CD4-positive, alpha-beta T cell treated with Interleukin-2 at 100 ng/mL for 4 hours (primary cell): ENCODE measurements around the gene ZNF624.
"Not testable (repeated sequence)": the region's sequence is repeated elsewhere in the genome, so short reads cannot be mapped to it uniquely, and the experiment has no call there.

Experiments
- DNase-seq: peaks from one replicate; pipeline ENCODE4 v3.0.0-alpha.2; 2020; ENCODE audit warnings: low spot score

Gene ZNF624

DNA sequence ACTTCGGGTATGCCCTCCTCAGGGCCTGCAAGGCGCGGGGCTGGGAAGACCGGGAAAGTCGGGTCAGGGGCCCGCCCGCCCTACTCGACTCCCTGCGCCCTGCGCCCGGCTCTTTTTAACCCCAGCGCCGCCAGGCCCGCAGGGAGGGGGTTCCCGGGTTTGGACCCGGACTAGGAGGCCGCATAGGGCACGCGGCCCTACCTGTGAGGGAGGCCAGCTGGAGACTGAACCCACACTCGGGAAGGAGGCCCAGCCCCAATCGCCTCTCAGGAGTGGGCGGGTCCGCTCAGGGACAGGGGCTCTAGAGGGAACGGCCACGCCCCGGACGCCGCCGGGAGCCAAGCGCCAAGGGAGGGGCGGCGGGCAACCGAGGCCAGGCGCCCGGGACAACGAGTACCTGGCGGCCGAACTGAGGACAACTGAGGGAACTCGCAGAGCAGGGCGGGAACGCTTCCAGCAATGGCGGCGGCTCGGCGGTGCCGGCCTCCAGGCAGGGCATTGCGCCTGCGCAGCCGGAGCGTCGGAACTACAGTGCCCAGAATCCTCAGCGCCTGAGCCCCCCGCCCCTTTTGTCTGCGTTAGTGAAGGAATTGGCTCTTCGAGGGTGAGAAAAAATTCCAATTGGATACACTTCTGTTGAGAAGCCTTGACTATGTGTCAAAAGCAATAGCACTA lies at the start of gene ZNF624:
TSS of gene ZNF624 (minus strand) at position 484 of the 675 bp plus-strand sequence.
- peak; percentile 86 for DNase-seq

DNA sequence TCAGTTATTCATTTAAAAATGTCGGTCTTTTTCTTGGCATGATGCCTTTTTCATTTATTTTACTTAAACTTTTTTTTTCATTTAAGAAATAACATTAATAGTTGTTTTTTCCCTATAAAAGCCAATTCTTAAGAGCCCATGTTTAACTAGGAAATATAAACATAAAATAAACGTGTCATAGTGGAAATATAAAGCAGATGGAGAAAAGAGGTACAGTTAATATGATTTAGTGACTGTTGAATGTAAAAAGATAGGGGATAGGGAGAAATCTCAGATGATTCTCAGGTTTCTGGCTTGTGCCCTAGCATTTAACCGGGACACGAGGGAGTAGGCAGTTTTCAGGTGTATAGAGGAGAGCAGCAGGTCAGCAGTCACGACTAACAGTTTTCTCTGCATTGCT lies 44.0 kb upstream of the ZNF624 start:
- DNase-seq: not testable (repeated sequence)

DNA sequence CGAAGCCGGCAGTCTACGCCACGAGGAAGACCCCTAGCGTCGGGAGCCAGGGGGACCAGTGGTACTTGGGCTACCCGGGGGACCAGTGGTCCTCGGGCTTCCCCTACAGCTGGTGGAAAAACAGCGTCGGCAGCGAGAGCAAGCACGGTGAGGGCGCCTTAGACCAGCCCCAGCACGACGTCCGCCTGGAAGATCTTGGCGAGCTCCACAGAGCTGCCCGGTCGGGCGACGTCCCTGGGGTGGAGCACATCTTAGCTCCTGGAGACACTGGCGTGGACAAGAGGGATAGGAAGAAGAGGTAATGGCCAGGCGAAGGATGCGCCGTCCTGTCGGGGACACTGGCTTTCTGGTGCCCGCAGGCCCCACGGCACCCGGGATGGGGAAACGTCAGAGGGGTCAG lies 36.8 kb upstream of the ZNF624 start:
- DNase-seq: not testable (repeated sequence)

- DNase-seq: peak; percentile 1
Measured at GRCh38 chr17:16689731-16690281, 36.2 kb upstream of the ZNF624 start, which contains the start of gene CCDC144A. TSS of gene CCDC144A (plus strand) at chr17:16690241. CDS start at chr17:16690401, 160 bp downstream.

DNA sequence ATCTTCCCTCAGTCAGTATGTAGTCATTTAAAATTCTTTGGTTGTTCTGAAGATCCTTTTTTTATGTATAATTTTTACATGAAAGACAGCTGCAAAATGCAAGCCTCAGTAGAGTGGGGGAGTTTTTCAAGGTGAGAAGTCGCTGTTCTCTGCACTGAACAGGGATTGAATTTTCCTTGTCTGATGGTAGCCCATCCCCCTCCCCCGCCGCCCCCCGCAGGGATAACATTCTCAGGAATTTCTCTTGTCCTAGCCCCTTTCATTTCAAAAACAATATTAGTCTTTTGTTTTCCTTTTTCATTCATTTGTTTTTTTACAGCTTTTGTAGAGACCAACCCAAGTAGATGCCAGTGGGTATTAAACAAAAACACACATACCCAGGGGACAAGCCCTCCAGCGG lies 33.5 kb upstream of the ZNF624 start:
- DNase-seq: not testable (repeated sequence)

- DNase-seq: not testable (repeated sequence)
Measured at GRCh38 chr17:16686019-16686418, 32.4 kb upstream of the ZNF624 start.

DNA sequence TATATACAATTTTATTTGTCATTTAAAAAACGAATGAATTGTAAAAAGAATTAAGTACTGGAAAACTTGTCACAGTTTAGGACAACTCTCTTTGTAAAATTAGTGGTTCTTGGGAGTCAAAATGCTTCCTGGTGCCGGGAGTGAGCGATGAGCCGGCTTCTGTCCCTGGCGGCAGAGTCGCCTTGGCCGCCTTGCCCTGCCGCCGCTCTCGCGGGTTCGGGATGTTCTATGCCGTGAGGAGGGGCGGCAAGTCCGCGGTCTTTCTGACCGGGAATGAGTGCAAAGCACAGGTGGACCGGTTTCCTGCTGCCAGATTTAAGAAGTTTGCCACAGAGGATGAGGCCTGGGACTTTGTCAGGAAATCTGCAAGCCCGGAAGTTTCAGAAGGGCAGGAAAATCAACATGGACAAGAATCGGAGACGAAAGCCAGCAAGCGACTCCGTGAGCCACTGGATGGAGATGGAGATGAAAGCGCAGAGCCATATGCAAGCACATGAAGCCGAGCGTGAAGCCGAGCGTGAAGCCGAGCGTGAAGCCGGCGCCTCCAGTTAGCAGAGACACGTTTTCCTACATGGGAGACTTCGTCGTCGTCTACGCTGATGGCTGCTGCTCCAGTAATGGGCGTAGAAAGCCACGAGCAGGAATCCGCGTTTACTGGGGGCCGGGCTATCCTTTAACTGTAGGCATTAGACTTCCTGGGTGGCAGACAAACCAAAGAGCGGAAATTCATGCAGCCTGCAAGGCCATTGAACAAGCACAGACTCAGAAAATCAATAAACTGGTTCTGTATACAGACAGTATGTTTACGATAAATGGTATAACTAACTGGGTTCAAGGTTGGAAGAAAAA lies 29.9 kb upstream of the ZNF624 start:
- not testable (repeated sequence) for DNase-seq

GRCh38 chr17:16676676-16677268 lies 23.1 kb upstream of the ZNF624 start:
- no peak for DNase-seq

- not testable (repeated sequence) for DNase-seq
Measured at GRCh38 chr17:16666907-16667636, 13.4 kb upstream of the ZNF624 start.

DNA sequence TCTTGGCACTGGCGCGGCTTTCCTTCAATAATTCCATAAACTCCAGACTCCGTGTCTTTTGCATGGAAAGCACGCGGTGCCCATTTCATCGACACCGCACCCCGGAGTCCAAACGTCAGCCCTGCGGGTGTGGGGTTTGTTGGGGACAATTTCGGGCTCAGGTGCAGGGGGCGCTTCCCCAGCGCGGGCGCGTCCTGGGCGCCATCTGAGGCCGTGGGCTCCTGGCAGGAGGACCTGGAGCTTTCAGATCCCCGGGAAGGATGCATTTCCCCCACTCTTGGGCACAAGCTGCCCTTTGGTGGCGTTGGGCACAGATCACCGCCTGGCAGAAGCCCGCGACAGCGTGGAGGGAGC lies 12.9 kb upstream of the ZNF624 start:
- DNase-seq: not testable (repeated sequence)

DNA sequence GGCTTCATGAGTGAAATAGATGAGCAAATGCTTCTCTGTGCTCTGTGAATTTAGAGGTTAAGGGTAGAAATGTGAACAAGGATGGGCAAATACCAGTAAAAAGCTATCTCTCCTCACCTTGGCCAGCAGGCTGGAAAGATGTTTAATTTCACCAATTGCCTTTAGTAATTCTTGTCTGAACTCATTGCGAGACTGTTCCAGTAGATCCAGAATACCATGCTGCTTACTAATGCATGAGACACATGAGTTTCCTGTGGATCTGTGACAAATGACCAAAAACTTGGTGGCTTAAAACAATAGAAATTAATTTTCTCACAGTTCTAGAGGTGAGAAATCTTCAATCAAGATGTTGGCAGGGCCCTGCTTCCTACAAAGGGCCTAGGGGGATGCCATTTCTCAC lies 9.3 kb upstream of the ZNF624 start:
- DNase-seq: no peak

DNA sequence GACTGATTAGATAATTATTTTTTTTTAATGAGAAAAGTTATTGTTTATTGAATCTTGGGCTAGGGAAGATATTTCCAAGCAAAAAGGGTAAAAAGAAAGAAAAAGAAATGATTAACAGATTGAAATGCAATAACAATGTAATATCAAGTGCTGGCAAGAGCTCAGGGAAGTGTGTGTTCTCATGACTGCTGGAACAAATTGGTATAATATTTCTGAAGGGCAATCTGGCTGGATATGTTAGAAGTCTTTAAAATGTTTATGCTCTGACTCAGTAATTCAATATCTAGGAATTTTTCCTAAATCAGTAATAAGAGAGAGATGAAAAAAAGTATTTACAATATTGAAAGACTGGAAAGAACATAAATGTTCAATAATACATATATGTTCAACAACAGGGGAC lies 7.6 kb upstream of the ZNF624 start:
- DNase-seq: no peak

DNA sequence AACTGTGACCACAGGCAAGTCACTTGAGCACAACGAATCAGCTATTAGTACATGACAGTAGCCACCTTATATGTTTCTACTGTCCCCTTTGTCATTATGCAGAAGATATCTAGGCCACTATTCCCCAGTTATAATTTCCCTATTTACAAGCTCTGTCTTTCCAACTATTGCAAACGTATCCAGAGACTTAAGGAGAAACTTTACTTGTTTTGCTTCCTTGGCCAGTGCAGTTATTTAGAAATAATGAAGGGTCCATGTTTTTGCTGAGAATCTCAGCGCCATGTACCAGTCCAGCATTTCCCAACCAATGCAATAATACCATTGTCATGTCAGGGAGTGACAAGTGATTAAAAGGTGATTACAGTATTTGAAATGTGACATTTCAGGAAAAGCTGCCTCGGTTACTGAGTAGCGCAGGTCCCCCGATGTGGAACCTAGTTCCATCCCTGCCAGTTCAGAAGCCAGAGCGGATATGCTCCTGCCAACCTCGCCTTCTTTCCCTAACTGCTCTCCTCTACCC lies 743 bp downstream of the ZNF624 start:
- no peak for DNase-seq

DNA sequence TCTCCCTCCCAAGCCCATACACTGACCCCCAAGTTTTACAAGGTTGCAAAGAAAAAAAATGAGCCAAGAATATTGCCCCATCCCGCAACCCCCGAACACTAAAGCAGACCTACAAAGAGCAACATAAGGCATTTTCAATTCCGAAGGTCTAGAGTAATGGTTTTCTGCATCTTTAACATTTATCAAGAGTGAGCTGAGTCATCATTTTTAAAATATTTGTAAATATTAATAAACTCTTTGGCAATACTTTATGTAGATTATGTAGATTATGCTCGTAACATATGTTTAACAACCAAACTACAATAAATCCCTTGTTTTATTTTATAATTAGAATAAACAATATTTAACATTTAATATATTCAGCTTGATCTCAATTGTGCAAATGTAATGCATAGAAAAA lies 1.4 kb downstream of the ZNF624 start:
- no peak for DNase-seq

- DNase-seq: no peak
Measured at GRCh38 chr17:16649585-16649984, 4.1 kb downstream of the ZNF624 start.

DNA sequence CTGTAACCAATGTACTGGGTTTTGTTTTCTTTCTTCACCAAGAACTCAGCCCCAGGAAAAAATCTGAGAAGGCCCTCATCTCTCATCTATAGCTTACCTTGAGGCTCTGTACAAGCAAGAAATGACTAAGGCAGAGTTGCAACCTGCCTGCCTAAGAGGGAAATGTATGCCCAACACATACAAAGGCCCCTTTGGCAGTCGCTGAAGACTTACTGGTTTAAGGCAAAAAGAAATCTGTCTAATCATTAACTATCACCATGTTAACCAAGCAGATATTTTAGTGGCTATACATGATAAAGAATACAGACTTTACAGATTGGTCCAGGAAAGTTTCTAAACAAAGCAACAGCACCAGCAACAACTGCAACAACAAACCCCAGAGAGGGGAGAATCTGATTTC lies 14.2 kb downstream of the ZNF624 start:
- DNase-seq: no peak

DNA sequence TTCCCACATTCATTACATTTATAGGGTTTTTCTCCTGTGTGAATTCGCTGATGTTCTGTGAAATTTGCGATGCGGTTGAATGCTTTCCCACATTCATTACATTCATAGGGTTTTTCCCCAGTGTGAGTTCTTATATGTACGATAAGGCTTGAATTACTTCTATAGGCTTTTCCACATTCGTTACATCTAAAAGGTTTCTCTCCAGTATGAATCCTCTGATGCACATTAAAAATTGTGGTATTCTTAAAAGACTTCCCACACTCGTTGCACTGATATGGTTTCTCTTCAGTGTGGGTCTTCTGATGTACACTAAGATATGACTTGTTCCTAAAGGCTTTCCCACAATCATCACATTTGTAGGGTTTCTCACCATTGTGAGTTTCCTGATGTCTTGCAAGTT lies 30.4 kb downstream of the ZNF624 start:
- no peak for DNase-seq

GRCh38 chr17:16622540-16623277 lies 30.9 kb downstream of the ZNF624 start:
- no peak for DNase-seq

DNA sequence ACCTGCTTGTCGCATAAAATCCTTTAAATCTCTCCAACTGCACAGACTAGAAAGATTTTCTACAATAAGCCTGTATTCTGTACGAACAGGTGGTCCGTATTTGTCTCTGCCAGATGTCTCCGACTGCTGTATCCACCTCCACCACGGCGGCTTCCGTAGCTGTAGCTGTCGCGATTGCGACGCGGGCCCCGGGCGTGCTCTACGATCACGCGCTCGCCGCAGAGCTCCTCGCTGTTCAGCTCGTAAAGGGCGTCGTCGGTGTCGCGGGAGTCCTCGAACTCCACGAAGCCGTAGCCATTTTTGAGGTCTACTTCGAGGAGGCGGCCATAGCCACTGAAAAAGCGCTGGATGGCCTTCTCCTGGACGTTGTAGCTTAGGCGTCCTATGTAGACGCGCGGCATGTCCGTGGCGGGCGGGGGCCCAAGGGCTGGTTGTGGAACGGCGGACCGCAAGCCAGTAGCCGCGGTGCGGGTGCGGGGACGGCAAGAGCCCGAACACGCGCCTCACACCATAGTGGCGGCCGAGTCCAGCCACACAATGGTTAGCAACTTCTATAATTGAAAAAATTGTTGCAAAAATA lies 36.1 kb downstream of the ZNF624 start:
- DNase-seq: no peak

- DNase-seq: no peak
Measured at GRCh38 chr17:16599537-16599936, 54.1 kb downstream of the ZNF624 start.
